DMS53 treated with DMSO at 0.1 percent for 48 hours (cell line): ENCODE results near the gene AP4E1.
"Not testable (repeated sequence)": the region's sequence is repeated elsewhere in the genome, so short reads cannot be mapped to it uniquely, and the experiment has no call there.

ENCODE experiments used
- DNase-seq: peaks from one replicate; lab custom pipeline; 2025; ENCODE audit not compliant: unreplicated experiment; lab: John Stamatoyannopoulos, UW

The AP4E1 gene

DNA sequence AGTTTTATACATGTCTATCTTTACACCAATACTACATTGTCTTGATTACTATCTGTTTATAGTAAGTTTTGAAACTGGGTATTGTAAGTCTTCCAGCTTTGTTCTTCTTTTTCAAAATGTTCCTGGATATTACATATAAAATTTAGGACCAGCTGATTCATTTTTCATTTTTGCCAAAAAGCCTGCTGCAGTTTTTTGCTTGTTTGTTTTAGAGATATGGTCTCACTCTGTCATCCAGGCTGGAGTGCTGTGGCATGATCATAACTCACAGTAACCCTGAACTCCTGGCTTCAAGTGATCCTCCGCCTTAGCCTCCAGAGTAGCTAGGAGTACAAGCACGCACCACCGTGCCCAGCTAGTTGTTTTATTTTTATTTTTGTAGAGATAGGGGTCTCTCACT is 20.4 kb upstream of the AP4E1 start:
- no peak for DNase-seq

DNA sequence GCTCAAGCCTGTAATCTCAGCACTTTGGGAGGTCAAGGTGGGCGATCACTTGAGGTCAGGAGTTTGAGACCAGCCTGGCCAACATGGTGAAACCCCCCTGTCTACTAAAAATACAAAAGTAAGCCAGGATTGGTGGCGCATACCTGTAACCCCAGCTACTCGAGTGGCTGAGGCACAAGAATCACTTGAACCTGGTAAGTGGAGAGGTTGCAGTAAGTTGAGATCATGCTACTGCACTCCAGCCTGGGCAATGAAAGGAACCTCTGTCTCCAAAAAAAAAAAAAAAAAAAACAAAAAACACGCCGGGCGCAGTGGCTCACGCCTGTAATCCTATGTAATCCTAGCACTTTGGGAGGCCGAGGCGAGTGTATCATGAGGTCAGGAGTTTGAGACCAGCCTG is 18.9 kb upstream of the AP4E1 start:
- no peak for DNase-seq

DNA sequence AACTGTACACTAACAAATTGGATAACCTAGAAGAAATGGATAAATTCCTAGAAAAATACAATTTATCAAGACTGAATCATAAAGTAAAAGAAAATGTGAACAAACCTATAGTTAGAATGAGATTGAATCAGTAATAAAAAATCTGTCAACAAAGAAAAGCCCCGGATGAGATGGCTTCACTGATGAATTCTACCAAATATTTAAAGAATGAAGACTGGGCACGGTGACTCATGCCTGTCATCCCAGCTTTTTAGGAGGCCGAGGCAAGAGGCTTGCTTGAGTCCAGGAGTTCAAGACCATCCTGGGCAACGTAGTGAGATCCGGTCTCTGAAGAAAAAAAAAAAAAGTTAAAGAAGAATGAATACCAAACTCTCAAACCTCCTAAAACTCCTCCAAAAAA is 17.7 kb upstream of the AP4E1 start:
- DNase-seq, result no peak

DNA sequence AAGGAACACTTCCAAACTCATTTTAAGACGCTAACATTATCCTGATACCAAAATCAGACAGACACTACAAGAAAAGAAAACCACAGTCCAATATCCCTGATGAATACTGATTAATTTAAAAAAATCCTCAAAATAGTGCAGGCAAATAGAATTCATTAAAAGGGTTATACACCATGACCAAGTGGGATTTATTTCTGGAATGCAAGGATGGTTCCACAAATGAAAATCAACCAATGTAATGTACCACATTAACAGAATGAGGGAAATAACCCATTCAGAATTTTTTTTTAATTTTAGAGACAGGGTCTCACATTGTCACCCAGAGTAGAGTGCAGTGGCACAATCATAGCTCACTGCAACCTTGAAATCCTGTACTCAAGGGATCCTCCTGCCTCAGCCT is 17.3 kb upstream of the AP4E1 start:
- DNase-seq, result no peak

DNA sequence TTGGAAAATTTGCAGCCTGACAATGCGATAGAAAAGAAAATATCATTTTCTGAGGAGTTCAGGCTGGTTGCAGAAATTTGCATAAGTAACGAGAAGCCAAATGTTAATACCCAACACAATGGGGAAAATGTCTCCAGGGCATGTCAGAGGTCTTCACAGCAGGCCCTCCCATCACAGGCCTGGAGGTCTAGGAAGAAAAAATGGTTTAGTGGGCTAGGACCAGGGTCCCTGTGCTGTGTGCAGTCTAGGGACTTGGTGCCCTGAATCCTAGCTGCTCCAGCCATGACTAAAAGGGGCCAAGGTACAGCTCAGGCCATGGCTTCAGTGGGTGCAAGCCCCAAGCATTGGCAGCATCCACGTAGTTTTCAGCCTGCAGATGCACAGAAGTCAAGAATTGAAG is 14.5 kb upstream of the AP4E1 start:
- DNase-seq, result no peak

DNA sequence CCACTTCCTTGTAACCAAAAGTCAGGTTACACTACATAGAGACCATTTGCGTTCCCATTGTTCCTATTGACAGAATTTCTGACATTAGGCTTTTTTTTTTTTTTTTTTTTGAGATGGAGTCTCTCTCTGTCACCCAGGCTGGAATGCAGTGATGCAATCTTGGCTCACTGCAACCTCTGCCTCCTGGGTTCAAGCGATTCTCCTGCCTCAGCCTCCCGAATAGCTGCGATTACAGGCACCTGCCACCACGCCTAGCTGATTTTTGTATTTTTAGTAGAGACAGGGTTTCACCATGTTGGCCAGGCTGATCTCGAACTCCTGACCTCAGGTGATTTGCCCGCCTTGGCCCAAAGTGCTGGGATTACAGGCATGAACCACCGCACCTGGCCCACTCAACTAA is 7.1 kb upstream of the AP4E1 start:
- not testable (repeated sequence) for DNase-seq

DNA sequence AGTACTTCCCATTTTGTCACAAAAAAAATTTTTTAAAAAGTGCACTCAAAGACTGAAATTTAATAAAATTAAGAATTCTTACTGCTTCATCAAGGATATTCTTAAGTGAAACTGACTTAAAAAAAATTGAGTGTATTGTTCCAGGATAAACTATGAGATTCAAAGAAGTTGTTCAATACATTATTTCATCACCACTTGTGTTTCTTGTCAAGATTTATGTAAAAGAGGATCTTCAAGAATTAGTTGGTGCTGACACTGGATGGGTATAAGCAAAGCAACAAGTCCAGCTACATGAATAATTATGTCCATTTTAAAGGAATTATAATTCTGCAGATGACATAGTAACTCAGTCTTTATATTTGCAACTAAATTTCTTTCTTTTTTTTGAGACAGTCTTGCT is 4.3 kb upstream of the AP4E1 start:
- no peak for DNase-seq

DNA sequence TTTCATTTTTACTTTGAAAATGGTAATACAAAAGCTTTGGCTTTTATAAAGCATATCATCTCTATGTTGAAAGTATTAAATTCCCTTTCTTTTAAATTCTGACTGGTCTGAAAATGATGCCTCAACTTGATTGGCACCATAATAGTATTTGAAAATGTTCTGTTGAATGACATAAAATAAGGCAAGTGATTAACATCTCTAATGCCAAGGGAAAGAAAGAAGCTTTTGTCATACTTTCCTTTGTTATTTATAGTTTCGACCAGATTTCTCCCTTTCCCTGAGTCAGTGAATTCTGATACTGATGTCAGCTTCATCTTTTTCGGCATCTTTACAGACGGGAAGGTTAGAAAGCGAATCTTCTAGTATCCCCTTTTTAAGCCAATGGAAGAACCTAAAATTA is 3.4 kb upstream of the AP4E1 start:
- no peak for DNase-seq

DNA sequence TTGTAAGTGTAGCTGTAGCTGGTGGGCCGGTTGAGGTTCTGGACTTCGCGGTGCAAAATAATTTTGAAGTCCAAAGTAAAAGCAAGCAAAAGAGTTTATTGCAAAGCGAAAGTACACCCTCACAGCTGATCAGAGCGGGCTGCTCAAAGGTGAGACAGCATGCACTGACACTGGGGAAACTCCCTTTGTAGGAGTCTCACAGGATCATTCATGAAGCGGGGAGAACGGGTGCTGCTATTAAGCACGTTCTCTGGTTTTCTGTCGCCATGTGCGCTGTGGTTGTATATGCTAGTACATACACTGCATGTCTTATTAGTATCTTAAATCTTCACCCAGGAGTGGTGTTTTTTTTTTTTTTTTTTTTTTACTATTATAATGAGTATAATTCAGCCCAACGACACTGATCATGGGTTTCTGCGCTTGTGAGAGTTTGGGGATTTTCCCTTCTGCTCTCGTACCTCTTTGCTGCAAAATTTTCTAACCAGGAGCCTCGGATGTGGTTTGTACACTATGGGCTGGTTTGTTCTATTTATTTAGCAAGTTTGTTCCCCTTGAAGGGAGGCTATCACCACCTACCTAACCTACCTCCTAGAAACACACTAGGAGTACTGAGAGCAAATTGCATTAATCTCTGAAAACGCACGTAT is 1.4 kb upstream of the AP4E1 start:
- DNase-seq, result peak; percentile 8

DNA sequence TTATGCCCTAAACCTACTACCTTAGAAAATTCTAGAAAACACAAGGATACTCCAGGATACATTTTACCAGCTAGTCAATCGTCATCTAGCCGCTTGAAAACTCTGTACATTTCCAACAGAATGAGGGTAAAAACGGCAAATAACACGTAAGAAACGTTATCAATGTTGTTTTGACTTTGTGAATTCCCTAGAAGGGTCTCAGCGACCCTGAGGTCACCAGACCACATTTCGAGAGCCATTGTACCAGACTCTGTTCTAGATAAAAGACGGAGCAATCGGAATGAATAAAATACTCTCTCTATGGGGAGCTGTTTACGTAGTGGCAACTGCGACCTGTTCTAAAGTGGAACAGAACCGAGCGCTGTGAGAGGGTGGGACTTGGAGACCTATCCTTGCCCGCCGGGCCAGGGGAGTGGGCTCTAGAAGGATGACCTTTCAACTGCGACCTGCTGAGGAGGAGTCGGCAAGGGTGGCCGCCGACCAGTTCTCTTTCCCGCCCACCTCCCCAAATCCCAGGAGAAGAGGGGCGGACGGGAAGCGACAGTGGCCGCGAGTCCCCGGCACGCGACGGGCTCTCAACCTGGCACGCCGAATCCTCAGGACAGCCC is 778 bp upstream of the AP4E1 start:
- peak; percentile 17 for DNase-seq

DNA sequence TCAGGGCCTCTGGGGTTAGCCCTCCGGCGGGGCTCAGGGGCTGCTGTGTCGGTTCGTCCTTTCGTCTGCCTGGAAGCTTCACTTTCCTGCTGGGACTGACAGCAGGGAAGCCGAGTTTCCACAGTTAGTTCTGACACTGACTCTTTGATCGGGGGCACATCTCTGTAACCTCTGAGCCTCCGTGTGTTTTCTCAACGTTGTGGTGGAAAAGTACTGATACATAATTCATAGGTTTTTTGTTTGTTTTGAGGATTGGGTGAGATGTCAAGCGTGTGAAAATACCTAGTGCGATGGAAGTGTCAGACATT is 481 bp downstream of the AP4E1 start:
- DNase-seq, result no peak

DNA sequence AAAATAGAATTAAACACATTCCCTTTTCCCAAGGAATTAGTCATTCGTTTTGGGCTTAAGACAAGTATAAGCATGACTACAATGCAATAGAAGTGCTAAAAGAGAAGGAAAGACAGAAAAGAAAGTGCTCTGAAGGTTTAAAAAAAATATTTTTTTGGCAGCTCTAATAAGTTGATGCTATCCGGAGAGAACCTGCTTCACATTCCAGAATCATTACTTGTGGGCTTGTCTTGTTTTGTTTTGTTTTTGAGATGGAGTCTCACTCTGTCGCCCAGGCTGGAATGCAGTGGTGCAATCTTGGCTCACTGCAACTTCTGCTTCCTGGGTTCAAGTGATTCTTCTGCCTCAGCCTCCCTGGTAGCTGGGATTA is 1.9 kb downstream of the AP4E1 start:
- DNase-seq, result not testable (repeated sequence)

DNA sequence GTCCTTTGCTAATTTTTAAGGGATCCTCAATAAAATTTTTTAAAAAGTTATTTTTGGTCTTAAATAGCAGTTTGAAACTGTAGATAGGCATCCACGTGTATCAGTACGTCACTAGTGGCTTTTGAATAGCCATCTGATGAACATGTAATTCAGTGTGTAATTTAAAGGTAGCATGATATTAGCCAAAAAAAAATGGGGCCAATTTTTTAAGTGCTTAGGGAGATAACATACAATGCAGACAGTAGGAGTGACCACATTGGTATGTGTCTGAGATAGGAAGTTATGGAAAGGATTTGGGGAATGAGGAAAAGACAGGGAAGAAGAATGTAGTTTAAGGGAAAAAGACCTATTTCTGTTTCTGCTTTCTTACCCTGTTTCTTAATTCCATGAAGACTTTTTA is 2.5 kb downstream of the AP4E1 start:
- no peak for DNase-seq

DNA sequence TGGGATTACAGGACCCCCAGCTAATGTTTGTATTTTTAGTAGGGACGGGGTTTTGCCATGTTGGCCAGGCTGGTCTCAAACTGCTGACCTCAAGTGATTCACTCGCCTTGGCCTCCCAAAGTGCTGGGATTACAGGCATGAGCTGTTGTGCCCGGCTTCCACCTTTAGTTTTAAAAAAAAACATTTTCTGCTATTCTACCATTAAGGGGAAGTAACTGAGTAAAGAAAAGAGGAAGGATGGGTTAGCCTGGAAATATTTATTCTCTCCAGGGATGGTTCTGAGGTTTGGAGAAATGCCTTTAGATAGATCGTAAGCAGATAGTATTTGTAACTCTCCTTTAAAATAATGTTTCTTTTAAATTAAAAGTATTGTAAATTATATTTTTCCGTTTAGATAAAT is 3.1 kb downstream of the AP4E1 start:
- DNase-seq, result no peak

DNA sequence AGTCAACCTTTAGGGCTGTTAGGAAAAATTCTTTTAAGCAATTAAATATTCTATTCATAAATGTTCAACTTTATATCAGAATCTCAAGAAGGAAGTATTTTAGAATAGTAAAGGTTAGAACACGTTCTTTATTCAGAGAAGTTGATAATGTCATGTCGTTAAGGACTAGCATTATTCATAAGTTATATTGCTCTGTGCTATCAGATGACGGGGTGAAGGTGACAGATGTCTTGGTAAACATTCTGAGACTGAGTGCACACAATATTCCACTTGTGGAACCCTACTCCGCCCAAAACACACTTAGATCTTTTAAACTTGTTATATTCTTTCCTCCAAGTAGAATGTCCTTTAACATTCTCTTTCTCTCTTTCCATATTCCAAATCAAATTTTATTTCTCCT is 7.9 kb downstream of the AP4E1 start:
- DNase-seq, result no peak

DNA sequence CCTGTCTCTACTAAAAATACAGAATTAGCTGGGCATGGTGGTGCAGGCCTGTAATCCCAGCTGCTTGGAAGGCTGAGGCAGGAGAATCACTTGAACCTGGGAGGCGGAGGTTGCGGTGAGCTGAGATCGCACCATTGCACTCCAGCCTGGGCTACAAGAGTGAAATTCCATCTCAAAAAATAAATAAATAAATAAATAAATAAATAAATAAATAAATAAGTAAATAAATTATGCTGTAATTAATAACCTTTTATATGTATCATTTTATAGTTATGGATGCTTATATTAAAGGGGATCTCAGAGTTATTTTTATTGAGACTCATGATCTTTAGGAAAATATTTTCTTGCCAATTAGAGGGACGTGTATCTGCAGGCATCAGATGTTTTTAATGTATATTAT is 10.9 kb downstream of the AP4E1 start:
- DNase-seq, result not testable (repeated sequence)

DNA sequence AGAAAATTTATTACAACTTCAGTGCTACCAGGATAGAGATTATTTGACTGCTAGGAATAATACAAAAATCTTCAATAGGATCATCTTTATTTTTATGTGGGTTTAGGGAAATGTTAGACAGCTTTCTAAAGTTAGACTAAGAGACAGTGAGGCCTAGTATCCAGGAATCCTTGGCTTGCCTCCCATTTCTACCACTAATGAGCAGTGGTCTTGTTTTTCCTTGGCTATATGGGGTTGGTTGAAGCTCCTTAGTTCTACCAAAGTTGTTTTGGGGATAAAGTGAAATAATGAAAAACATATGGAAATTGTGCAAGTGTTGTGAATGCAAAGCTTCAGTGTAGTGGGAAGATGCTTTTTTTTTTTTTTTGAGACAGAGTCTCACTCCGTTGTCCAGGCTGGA is 16.8 kb downstream of the AP4E1 start:
- no peak for DNase-seq

DNA sequence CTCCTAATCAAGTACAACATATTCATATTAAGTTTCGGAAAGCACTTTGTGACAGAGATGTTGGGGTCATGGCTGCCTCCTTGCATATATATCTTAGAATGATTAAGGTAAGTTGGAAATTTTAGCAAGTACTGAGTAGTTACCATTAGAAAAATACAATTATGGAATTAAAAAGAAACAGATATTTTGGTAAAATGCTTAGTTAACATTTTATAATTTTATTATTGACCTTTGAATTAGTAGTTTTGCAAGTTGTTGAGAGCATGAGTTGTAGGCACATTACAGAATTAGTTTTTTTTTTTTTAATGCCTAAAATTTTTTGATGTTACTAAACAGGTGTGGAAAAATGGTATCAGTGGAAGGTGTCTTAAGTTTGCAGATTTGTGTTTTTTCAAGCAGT is 20.6 kb downstream of the AP4E1 start:
- DNase-seq, result no peak

DNA sequence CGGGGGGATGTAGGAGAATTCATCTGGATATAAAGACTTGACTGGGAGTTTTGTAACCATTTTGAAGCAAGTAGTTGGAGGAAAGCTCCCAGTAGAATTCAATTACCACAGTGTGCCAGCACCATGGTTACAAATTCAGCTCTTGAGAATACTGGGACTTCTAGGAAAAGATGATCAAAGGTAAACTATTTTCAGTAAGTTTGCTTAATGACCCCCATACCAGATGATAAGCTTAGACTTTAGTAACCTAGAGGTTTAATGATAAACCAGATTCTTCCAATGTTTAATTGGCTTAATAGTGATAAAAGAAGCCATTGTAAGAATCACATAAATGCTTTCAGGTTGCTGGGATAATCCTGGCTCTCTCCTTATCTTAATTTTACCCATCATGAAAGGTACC is 22.3 kb downstream of the AP4E1 start:
- DNase-seq, result no peak

DNA sequence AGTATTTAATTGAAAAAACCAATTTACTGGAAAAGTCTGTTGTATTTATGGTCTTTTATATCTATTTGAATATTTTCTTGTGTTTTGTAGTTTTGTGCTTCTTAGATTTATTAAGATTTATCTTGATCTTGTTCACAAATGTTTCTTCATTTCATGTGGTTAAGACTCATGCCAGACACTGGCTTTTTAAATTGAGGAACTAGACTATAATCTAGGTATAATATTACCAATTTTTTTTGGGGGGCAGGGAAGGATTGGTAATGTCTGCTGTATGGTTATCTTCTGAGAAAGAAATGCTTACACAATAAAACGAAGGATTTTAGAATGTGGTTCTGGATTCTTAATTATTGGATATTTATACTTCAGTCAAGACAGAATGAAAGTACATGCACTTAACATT is 24.9 kb downstream of the AP4E1 start:
- no peak for DNase-seq

DNA sequence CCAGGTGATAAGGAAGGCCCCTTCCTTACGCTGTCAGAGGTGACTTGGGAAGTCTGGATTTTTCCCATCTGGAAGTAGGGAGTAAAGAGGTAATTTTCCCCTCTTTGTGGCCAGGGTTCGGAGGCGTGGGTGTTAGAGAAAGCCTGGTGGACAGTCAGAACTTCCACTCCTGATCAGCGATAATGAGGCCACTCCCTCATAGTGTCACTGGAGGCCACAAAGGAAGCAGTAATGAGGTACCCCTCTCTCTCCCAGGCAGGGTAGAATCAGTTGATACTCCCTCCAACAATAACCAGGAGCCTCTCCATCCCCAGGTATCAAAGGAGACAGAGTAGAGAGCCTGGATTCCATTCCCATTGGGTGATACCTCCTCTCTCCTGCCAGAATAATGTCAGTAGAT is 30.0 kb downstream of the AP4E1 start:
- no peak for DNase-seq

DNA sequence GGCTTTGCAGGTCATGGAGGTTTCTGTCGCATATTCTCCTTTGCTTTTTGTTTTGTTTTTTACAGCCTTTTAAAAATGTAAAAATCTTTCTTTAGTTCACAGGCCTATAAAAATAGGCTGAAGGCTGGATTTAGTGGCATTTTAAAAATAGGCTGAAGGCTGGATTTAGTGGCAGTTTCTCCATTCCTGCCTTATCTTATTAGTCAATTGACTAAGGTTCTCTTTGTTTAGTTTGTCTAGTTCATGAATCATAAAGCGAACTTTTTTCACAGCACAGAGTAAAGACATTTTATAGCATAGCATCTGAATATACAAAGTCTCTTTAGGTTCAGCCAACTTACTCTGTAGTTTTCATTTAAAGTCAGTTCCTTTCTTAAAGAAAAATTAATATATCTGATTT is 31.4 kb downstream of the AP4E1 start:
- DNase-seq, result no peak

DNA sequence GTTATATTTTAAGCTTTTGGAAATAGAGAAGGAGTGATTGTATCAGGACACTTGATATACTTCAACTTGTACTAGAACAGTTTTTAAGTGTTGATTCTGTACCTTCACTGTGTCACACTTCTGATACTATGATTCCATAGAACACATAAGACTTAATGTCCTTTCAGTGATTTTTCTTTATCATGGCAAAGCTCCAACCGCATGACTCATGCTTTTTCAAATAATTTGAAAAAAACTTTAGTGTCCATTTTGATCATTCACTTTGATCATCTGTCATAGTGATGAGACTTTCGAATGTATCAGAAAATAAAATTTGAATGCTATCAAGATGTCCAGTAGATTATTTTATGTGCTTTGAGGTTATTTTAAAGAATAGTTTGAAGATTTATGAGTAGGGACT is 32.0 kb downstream of the AP4E1 start:
- peak; percentile 22 for DNase-seq

DNA sequence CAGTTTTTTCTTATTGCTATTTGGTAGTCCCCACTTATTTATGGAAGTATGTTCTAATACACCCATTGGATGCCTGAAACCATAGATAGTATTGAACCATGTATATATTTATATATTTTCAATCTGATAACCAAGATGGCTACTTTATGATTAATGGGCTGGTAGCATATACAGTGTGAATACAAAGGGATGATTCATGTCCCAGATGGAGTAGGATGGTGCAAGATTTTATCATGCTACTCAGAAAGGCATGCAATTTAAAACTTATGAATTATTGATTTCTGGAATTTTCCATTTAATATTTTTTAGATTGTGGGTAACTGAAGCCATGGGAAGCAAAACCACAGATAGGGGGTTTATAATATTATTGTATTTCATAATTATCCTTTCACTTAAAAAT is 35.2 kb downstream of the AP4E1 start:
- no peak for DNase-seq
